ENCODE results near the gene KIRREL3.

GRCh38 chr11:126782810-126783209, 217.8 kb downstream of the KIRREL3 start:
- no peak for TF ChIP-seq POLR2A (IDR thresholded peaks at IDR 0.05; ENCODE audit: low read depth, low read length)
- no peak for TF ChIP-seq TAF1 (IDR thresholded peaks at IDR 0.05; ENCODE audit: low read depth, low read length)
